GM19240 (cell line): Measurements from ENCODE around the gene PLCB4.

Source experiments
- DNase-seq: peaks from one replicate; pipeline ENCODE4 v3.0.0; 2011; ENCODE audit warnings: low spot score; ENCODE audit not compliant: insufficient read length

PLCB4 gene

GRCh38 chr20:9059931-9060330, 9.0 kb upstream of the PLCB4 start:
- DNase-seq: no peak

DNA sequence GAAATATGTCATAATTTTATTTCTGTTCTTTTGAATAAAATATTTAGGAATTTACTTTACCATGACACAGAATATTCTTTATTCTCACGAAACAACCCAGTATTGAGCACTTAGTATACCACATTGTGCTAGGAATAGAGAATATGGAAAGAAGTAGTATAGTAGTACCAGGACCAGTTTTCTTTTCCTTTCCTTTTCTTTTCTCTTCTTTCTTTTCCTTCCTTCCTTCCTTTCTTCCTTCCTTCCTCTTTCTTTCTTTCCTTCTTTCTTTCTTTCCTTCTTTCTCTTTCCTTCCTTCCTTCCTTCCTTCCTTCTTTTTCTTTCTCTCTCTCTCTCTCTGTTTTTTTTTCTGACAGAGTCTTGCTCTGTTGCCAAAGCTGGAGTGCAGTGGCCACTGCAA, 7.5 kb upstream of the PLCB4 start:
- DNase-seq: no peak

DNA sequence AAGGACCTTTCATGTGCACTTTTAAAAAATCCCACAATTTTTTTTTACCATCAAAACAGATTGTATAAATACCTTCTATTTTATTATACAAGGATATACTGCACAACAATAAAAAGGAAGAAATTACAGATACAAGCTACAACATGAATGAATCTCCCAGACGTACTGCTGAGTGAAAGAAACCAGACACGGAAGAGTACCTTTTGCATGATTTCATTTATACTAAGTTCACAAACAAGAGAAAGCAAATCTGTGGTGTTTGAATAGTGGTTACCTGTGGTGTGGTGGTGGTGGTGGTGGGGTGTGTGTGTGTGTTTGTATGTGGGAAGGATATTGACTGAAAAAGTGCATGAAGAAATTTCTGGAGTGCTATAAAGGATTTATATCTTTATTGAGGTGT, 6.8 kb upstream of the PLCB4 start:
- no peak for DNase-seq

- no peak for DNase-seq
These were observed 2.7 kb upstream of the PLCB4 start for GRCh38 chr20:9066191-9066590.

DNA sequence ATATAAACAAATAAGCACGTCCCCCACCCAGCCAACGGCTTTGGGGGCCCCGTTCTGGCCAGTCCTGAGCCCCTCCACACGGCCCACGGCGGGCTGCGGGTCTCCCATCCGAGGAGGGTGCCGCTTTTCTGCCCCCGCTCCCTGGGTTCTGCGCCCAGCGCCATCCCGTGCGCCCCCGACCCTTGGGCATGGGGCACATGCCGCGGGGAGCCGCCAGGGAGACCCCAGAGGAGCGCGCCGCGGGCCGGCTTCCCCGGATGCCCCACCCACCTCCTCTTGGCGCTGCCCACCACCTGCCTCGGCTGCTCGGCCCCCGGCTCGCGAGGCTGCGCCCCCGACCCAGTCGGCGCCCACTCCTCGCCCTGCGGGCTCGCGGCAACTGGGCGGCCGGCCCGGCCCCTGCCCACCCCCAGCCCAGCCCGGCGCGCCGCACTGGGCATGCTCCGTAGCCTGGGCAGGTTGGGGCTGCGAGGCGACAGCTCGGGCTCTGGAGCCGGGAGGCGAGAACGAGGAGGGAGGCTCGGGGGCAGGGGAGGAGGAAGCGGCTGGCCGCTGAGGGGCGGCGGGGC, 570 bp upstream of the PLCB4 start:
- DNase-seq: no peak

GRCh38 chr20:9070304-9070703, 1.4 kb downstream of the PLCB4 start:
- DNase-seq: no peak

- DNase-seq: no peak
These were observed 3.3 kb downstream of the PLCB4 start for GRCh38 chr20:9071976-9072726.

DNA sequence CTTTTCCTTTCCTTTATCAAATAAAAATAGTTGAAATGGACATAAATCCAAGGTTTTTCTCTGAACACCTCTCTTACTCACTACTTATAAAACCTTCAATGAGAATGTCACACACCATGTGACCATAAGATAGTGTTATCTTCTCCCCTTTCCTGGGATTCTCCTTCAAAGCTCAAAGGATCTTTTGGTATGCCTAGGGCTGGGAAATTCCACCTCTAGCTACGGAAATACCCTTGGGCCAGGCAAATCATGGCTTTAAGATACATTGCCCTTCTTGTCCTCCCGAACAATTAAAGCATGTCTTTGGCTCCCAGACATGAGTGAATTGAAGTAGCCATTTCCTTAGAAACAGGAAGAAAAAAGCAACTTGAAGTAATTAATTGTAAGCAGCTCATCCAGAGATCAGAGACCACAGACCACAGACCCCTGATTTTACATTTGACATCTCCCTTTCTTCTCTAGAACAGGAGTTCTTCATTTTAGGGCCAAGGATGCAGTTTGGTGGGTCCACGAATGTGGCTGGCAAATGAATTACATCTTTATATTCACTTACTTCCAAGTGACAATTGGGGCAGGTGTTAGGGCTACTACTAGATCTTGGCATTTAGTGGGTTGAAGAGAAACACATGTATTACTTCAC, 4.1 kb downstream of the PLCB4 start:
- no peak for DNase-seq

- DNase-seq: no peak
These were observed 6.6 kb downstream of the PLCB4 start for GRCh38 chr20:9075264-9076095.

DNA sequence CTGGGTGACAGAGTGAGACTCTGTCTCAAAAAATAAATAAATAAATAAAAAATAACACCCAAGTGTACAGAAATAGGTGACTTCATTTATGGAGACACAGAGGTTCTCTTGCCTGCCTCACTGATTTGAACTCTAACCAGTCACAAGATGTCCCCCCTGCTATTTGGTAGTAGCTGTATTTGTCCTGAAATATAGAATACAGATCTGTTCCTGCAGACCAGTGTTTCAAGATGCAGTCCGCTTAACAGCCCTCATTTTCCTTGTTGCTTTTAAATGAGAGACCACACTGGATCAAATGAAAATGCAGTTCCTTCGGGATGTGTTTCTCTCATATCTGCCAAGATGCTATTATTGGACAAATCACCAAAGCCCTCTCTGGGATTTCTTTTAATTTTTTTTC, 7.6 kb downstream of the PLCB4 start:
- no peak for DNase-seq

DNA sequence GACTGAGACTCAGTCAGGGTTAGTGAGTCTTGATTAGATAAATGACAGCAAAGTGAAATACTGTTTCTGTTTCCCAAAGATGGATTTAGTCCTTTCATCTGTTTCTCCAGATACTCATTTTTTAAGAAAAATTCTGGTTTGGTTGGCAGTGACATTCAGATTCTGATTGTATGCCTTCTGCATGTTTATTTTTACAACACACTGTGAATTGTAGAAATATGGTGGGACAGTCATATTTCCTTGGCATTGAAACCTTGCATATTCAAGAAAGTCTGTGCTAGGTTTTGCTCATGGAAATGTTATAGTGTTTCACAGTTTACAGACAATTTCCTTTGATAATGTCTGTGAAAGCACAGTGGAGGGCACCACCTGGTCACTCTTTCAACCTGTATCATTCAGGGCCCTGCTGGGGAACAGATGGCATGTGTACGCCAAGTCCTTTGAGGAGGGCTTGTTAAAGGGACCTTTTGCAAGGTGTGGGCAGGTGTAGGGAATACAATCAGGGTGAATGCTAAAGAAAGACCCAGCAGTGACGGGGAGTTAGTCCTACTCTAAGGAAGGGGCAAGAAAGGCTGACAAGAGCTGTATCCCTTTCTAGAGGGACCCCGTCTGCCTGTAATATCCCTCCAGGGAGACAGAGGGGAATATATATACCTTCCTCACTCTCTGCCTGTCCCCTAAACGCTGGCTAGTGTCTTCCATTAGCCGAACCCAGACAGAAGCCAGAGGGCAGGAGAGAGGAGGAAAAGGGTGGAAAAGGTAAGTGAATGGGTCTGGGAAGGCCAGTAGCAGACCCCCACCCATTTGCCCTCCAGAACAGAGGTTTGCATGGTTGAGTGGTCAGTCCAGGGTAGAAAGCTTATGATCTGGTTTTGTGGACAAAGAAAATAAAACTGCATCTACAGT, 10.2 kb downstream of the PLCB4 start:
- no peak for DNase-seq

GRCh38 chr20:9081423-9081966, 12.6 kb downstream of the PLCB4 start:
- no peak for DNase-seq

DNA sequence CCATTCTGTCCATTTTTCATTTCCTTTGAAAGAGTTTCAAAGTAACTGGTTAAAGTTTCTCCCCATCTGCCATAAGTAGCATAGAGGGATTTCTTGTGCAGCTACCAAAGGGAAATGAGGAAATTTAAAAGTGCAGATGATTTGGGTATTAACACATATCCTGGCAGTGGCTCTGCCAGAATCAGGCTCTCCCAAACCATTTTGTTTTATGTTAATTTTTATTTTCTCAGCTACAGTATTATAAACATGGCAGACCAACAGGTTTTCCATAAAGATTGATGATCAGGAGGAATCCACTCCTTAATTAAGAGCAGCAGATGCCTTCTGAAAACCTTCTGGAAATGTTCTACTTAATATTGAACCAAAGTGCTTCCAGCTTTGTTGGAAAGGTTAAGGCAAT, 13.9 kb downstream of the PLCB4 start:
- DNase-seq: no peak

DNA sequence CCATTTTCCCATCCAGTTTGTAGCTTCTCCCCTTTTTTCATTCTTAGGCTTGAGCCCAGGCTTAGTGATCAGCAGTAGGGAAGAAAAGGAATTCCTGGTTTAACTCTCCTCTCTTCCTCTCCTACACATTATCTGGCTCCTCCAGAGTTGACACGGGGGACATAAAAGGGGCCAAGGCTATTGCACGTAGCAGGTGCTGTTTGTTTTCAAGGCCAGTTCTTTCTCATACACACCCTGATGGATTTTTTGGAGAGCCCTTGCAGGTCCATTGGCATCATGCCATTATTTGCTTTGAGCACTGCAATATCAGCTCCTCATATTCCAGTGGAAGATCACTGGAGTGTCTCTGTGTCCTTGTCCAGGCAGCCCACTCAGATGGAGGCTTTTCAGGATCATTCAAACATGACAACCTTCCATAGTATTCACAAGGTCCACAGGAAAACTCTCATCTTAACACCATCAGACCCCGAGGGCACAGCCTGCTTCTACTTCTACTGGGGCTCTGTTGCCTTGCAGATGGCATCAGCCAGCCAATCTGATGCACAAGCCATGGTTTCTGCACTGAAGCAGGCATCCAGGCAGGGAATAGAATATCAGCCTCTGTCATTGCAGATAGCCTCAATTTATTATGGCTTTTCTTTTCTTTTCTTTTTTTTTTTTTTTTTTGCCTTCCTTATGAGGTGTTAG, 18.8 kb downstream of the PLCB4 start:
- no peak for DNase-seq

- DNase-seq: no peak
These were observed 19.7 kb downstream of the PLCB4 start for GRCh38 chr20:9088556-9088955.

- no peak for DNase-seq
These were observed 23.2 kb downstream of the PLCB4 start for GRCh38 chr20:9092113-9092512.

DNA sequence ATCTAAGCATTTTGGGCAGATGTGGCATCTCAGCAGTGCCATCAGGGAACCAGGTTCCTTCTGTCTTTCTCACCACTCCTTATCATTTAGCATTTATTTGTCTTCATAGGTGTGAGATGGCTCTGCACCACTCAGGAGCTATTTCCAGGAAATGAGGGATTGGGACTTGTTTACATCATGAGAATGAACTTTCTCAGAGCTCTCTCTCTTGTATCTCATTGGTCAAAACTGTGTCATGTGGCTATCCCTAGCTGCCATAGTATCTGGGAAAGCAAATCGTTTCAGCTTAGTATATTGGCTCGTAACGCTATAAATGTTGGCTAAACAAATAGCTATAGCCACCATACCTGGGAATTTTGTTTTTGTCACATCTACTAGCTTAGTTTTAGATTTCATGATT, 23.8 kb downstream of the PLCB4 start:
- DNase-seq: no peak

- DNase-seq: no peak
These were observed 24.5 kb downstream of the PLCB4 start for GRCh38 chr20:9093218-9093957.

GRCh38 chr20:9099372-9099771, 30.5 kb downstream of the PLCB4 start:
- no peak for DNase-seq
